ENCODE results near the gene RALGPS2.

DNA sequence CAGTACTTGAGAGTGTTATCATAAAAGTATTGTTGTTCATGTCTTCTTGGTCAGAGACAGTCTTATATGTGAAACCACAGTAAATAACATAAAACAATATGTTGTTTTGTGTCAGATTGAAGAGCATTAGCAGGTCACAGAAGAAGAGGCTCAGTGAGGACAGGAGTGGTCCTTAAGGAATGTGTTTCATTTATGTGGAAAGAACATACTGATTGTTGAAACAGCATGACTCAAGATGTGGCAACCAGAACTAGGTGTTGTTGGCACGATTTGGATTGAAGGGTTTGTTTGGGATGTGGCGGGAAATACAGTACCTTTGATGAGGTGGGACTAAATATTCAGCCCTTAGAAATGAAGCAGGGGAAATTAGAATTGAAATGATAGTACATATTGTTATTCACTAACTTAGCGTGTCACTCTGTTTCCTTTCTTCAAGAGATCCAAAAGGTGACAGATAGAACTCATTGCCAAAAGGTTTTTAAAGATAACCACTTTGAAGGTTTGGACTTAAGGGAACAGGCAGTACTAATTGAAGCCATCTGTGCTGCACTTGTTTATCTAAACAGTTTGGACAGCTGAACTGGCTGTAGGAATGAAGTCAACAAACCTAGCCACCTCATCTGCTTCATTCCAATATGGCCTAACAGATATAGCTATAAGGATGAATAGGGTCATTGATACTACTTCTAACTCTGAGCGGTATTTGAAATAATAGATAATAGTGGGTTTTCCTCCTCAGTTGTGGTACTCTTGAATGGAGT lies 14.4 kb downstream of the RALGPS2 start:
- TF ChIP-seq POLR2A (IDR thresholded peaks at IDR 0.05; ENCODE audit: low read depth, low read length) (no peak), POLR2AphosphoS5 (IDR thresholded peaks at IDR 0.05; ENCODE audit: low read depth, low read length) (no peak), TAF1 (IDR thresholded peaks at IDR 0.05; ENCODE audit: low read depth, low read length) (no peak)
